Mesenchymal stem cell (in vitro differentiated cells and primary cell): Measurements from ENCODE around the gene POLDIP3.
A peak's percentile ranks its signal among the peaks of the same experiment; 100 is the strongest.

Experiments used
- DNase-seq: peaks from one replicate; pipeline ENCODE4 v3.0.0-alpha.2; 2013
- H2AFZ ChIP-seq: one replicate; pipeline ENCODE4 v1.6.1; 2013; ENCODE audit warnings: low read depth, mild to moderate bottlenecking, control low read depth, inconsistent platforms, low read length, moderate library complexity
- H2AK5ac ChIP-seq: 2 replicates; pipeline ENCODE4 v1.6.1; 2013; ENCODE audit warnings: low read length, moderate library complexity, mild to moderate bottlenecking, inconsistent platforms; ENCODE audit not compliant: severe bottlenecking
- H2BK120ac ChIP-seq: one replicate; pipeline ENCODE4 v1.6.1; 2013; ENCODE audit warnings: low read depth, mild to moderate bottlenecking, inconsistent platforms, low read length, moderate library complexity
- H2BK12ac ChIP-seq, 2 experiments: one replicate each; pipeline ENCODE4 v1.6.1; 2013; ENCODE audit warnings: inconsistent platforms in 2 of 2, low read length in 2 of 2, mild to moderate bottlenecking in 2 of 2, moderate library complexity in 2 of 2, control low read depth in 1 of 2
- H2BK15ac ChIP-seq: one replicate; pipeline ENCODE4 v1.6.1; 2013; ENCODE audit warnings: mild to moderate bottlenecking, low read depth, inconsistent platforms; ENCODE audit not compliant: poor library complexity, severe bottlenecking
- H2BK5ac ChIP-seq: 2 replicates; pipeline ENCODE4 v1.6.1; 2013; ENCODE audit warnings: low read depth, mild to moderate bottlenecking, low read length, control low read depth, inconsistent platforms; ENCODE audit not compliant: poor library complexity, severe bottlenecking
- H3K14ac ChIP-seq, 2 experiments: one replicate each; pipeline ENCODE4 v1.6.1; 2013; ENCODE audit warnings: inconsistent platforms in 2 of 2, low read length in 2 of 2, control low read depth in 1 of 2, mild to moderate bottlenecking in 1 of 2, moderate library complexity in 1 of 2
- H3K18ac ChIP-seq, 2 experiments: one replicate each; pipeline ENCODE4 v1.6.1; 2013; ENCODE audit warnings: inconsistent platforms in 2 of 2, low read length in 2 of 2, control low read depth in 1 of 2, low read depth in 1 of 2, mild to moderate bottlenecking in 1 of 2
- H3K23ac ChIP-seq, 2 experiments: one replicate each; pipeline ENCODE4 v1.6.1; 2013; ENCODE audit warnings: inconsistent platforms in 2 of 2, low read length in 2 of 2, mild to moderate bottlenecking in 2 of 2, moderate library complexity in 2 of 2, control low read depth in 1 of 2
- H3K27ac ChIP-seq: 2 replicates; pipeline ENCODE4 v1.5.1; 2013; ENCODE audit warnings: mild to moderate bottlenecking, moderate library complexity, low read length, control low read depth, inconsistent platforms; ENCODE audit not compliant: poor library complexity, severe bottlenecking
- H3K27me3 ChIP-seq, 2 experiments: 2 replicates each; pipeline versions ENCODE4 v1.6.1 to v1.7.0; 2013; ENCODE audit warnings: low read length in 2 of 2, mild to moderate bottlenecking in 2 of 2, moderate library complexity in 2 of 2, control low read depth in 1 of 2, inconsistent platforms in 1 of 2; ENCODE audit not compliant: control insufficient read depth in 1 of 2, insufficient read depth in 1 of 2
- H3K36me3 ChIP-seq, 2 experiments: 2 replicates each; pipeline versions ENCODE4 v1.6.1 to v1.7.0; 2013; ENCODE audit warnings: low read length in 2 of 2, control low read depth in 1 of 2, inconsistent platforms in 1 of 2, low read depth in 1 of 2, mild to moderate bottlenecking in 1 of 2; ENCODE audit not compliant: insufficient read depth in 2 of 2, control insufficient read depth in 1 of 2
- H3K4ac ChIP-seq, 2 experiments: one replicate each; pipeline ENCODE4 v1.6.1; 2013; ENCODE audit warnings: inconsistent platforms in 2 of 2, low read length in 2 of 2, mild to moderate bottlenecking in 2 of 2, moderate library complexity in 2 of 2, control low read depth in 1 of 2, low read depth in 1 of 2
- H3K4me1 ChIP-seq: 2 replicates; pipeline ENCODE4 v1.6.1; 2013; ENCODE audit warnings: low read depth, low read length, control low read depth; ENCODE audit not compliant: control insufficient read depth, insufficient read depth
- H3K4me2 ChIP-seq: 2 replicates; pipeline ENCODE4 v1.6.1; 2013; ENCODE audit warnings: low read length, mild to moderate bottlenecking, inconsistent platforms; ENCODE audit not compliant: poor library complexity, severe bottlenecking
- H3K4me3 ChIP-seq, 2 experiments: 2 replicates each; pipeline versions ENCODE4 v1.5.1 to v1.7.0; 2013; ENCODE audit warnings: low read length in 2 of 2, mild to moderate bottlenecking in 2 of 2, control low read depth in 1 of 2, low read depth in 1 of 2; ENCODE audit not compliant: insufficient read depth in 1 of 2
- H3K79me1 ChIP-seq: replicated peaks from 2 replicates; pipeline ENCODE4 v1.6.1; 2013; ENCODE audit warnings: mild to moderate bottlenecking, control low read depth, low read length, inconsistent platforms; ENCODE audit not compliant: poor library complexity, severe bottlenecking
- H3K9ac ChIP-seq: 2 replicates; pipeline ENCODE4 v1.7.0; 2013; ENCODE audit warnings: mild to moderate bottlenecking, low read length, moderate library complexity
- H3K9me3 ChIP-seq: 2 replicates; pipeline ENCODE4 v1.7.0; 2013; ENCODE audit warnings: mild to moderate bottlenecking, low read length; ENCODE audit not compliant: control insufficient read depth
- H4K8ac ChIP-seq: one replicate; pipeline ENCODE4 v1.6.1; 2013; ENCODE audit warnings: inconsistent platforms, mild to moderate bottlenecking, low read length, moderate library complexity
- H4K91ac ChIP-seq: one replicate; pipeline ENCODE4 v1.6.1; 2013; ENCODE audit warnings: mild to moderate bottlenecking, low read length, inconsistent platforms
- WGBS: methylation state at CpG from one replicate; pipeline ENCODE4 v1.1.7; 2013; ENCODE audit warnings: mixed read lengths; 5-methylcytosine and 5-hydroxymethylcytosine counted together

The POLDIP3 gene

DNA sequence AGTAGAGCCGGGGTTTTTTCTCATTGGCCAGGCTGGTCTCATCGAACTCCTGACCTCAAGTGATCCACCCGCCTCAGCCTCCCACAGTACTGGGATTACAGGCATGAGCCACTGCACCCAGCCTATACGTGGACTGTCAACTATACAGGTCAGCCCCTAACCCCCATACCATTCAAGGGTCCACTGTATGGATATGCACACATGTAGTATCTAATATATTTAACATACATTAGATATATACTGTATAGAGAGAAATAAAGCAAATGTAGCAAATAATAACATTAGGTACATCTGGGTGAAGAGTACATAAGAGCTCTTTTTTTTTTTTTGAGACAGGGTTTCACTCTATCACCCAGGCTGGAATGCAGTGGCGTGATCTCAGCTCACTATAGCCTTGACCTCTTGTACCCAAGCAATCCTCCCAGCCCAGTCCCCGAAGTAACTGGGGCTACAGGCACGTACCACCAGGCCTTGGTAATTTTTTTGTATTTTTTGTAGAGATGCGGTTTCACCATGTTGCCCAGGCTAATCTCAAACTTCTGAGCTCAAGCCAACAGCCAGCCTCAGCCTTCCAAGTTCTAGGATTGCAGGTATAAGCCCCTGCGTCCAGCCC lies 27.2 kb upstream of the POLDIP3 start:
- H4K91ac ChIP-seq: no peak overlapping the region
- no peak overlapping the region for H2BK120ac ChIP-seq
- WGBS: 93% methylated on average over 6 of the region's 9 CpGs
- peaks cover 11% of the 10 kb centered on the region for H3K79me1 ChIP-seq
- DNase-seq: peak; percentile 27
- H4K8ac ChIP-seq: no peak overlapping the region
- H3K4ac ChIP-seq: no peak overlapping the region
- no peak overlapping the region for H2BK5ac ChIP-seq
- H3K9me3 ChIP-seq: no peaks in the 10 kb centered on the region
- H3K9ac ChIP-seq: no peak overlapping the region
- no peak overlapping the region for H2BK15ac ChIP-seq
- H3K14ac ChIP-seq: no peak overlapping the region
- no peak overlapping the region for H2AFZ ChIP-seq
- no peak overlapping the region for H2AK5ac ChIP-seq
- H3K18ac ChIP-seq: no peak overlapping the region
- peaks cover 52% of the 10 kb centered on the region for H3K4me1 ChIP-seq
- H3K27ac ChIP-seq: no peak overlapping the region
- no peak overlapping the region for H2BK12ac ChIP-seq
- no peak overlapping the region for H3K4me3 ChIP-seq
- no peak overlapping the region for H3K4me2 ChIP-seq
- H3K27me3 ChIP-seq: no peaks in the 10 kb centered on the region
- peaks cover 7 to 23% of the 10 kb centered on the region in 2 experiments for H3K36me3 ChIP-seq
- H3K23ac ChIP-seq: no peak overlapping the region

DNA sequence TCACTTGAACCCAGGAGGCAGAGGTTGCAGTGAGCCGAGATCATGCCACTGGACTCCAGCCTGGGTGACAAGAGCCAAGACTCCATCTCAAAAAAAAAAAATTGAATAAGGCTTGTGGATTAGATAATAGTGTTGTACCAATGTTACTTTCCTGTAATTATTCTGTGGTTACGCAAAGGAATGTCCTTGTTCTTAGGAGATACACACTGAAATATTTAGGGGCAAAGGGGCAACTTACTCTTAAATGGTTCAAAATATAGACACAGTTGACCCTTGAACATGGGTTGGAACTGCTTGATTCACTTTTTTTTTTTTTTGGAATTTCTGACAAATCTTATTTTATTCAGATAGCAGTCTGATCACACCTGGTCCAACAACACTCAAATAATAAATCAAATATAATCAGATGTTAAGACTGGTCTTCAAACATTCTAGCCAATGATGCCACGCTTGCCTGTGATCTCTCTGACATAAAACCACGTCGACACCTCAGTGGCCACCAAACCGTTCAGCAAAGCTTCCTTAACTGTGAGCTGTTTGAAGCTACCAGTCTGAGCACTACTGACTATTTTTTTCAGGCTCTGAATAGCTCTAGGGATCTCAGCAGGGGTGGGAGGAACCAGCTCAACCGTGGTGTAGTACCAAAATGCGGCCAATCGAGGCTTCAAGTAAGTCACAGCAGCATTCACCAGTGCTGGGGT lies 25.0 kb upstream of the POLDIP3 start:
- Histone ChIP-seq H2AK5ac (peak overlapping the region; percentile 28), H2AFZ (no peak overlapping the region), H3K79me1 (peaks cover 7% of the 10 kb centered on the region), H4K91ac (no peak overlapping the region), H3K4me3 (no peak overlapping the region), H3K14ac (no peak overlapping the region), H3K18ac (no peak overlapping the region), H2BK12ac (no peak overlapping the region), H3K4ac (no peak overlapping the region), H3K9ac (no peak overlapping the region), H3K23ac (no peak overlapping the region), H3K27ac (peak overlapping the region; percentile 31), H3K9me3 (no peaks in the 10 kb centered on the region), H3K27me3 (no peaks in the 10 kb centered on the region), H2BK5ac (no peak overlapping the region), H4K8ac (no peak overlapping the region), H3K4me2 (no peak overlapping the region), H2BK15ac (no peak overlapping the region), H2BK120ac (no peak overlapping the region), H3K4me1 (peaks cover 38% of the 10 kb centered on the region), H3K36me3 (peaks cover 15 to 17% of the 10 kb centered on the region in 2 experiments)
- DNase-seq: peak; percentile 54
- 89% methylated on average over 9 of the region's 9 CpGs for WGBS

DNA sequence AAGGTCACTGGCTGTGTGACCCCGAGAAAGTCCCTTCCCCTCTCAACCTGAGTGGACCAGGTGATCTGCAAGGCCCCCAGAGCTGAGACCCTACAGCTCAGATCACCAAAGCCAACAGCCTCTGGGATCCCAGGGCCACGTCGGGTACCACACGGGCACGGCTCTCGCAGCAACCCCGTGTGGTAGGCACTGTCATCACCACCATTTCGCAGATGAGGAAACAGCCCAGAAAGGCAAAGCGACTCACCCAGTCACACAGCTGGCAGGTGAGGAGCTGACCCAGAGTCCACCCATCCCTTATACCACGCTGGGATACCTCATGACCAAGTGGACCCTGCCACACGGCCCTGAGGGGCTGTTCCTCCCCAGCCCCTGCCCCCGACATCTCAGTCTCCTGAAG lies 22.9 kb upstream of the POLDIP3 start:
- no peak overlapping the region for H2AFZ ChIP-seq
- H4K8ac ChIP-seq: no peak overlapping the region

DNA sequence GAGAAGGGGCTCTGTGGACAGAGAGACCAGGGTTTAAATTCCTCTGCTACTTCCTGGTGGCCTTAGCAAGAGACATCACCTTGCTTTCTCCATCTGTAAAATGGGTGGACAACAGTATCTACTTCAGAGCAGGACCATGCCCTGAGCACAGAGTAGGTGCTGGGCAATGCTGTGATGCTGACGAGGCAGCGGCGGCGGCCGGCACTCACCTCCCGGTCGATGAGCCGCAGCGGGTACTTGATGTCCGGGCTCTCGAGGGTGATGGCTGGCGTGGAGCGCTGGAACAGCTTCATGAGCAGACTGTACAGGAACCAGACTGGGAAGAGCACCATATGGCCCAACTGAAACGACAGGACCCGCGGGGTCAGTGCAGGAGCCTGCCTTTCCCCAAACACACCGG lies 21.8 kb upstream of the POLDIP3 start:
- 98% methylated on average over 17 of the region's 17 CpGs for WGBS
- H2BK120ac ChIP-seq: no peak overlapping the region
- H3K14ac ChIP-seq: no peak overlapping the region

More for the DNA sequence above, 22.9 kb upstream of the POLDIP3 start:
- Histone ChIP-seq H2BK5ac (no peak overlapping the region), H3K36me3 (peaks cover 26 to 29% of the 10 kb centered on the region in 2 experiments), H3K18ac (peak overlapping the region in 1 of 2 experiments; percentile 56), H3K79me1 (peaks cover 9% of the 10 kb centered on the region), H2BK15ac (no peak overlapping the region), H3K27ac (no peak overlapping the region), H3K23ac (peak overlapping the region in 1 of 2 experiments; percentile 59), H3K9ac (no peak overlapping the region), H3K14ac (peak overlapping the region in 1 of 2 experiments; percentile 4), H2BK120ac (no peak overlapping the region), H2BK12ac (no peak overlapping the region), H3K27me3 (no peaks in the 10 kb centered on the region), H4K91ac (peak overlapping the region; percentile 14), H3K4me3 (no peak overlapping the region), H3K9me3 (no peaks in the 10 kb centered on the region), H3K4me2 (no peak overlapping the region), H2AK5ac (peak overlapping the region; percentile 21), H3K4me1 (peaks cover 19% of the 10 kb centered on the region), H3K4ac (peak overlapping the region in 1 of 2 experiments; percentile 1)
- DNase-seq: no peak
- 97% methylated on average over 12 of the region's 12 CpGs for whole genome bisulfite sequencing

More for the DNA sequence above, 21.8 kb upstream of the POLDIP3 start:
- H3K36me3 ChIP-seq: peaks cover 37 to 38% of the 10 kb centered on the region in 2 experiments
- H3K79me1 ChIP-seq: peaks cover 16% of the 10 kb centered on the region
- no peak overlapping the region for H2BK15ac ChIP-seq
- H4K91ac ChIP-seq: no peak overlapping the region
- peak overlapping the region; percentile 0 for H2AK5ac ChIP-seq
- no peak overlapping the region for H3K23ac ChIP-seq
- H3K27me3 ChIP-seq: no peaks in the 10 kb centered on the region
- H3K4me1 ChIP-seq: peaks cover 26% of the 10 kb centered on the region
- peak overlapping the region; percentile 3 for H4K8ac ChIP-seq
- H3K4me3 ChIP-seq: no peak overlapping the region
- H2AFZ ChIP-seq: no peak overlapping the region
- H3K4me2 ChIP-seq: no peak overlapping the region
- H3K27ac ChIP-seq: peak overlapping the region; percentile 67
- H3K18ac ChIP-seq: peak overlapping the region in 1 of 2 experiments; percentile 8
- no peak overlapping the region for H3K4ac ChIP-seq
- DNase-seq: no peak
- H3K9me3 ChIP-seq: no peaks in the 10 kb centered on the region
- peak overlapping the region; percentile 75 for H3K9ac ChIP-seq
- no peak overlapping the region for H2BK12ac ChIP-seq
- H2BK5ac ChIP-seq: no peak overlapping the region
